ENCODE measurements around the gene STX5. TPM values are rescaled to one million over a fixed set of nuclear protein-coding genes. Genes with fewer than 3 reads are reported as not detected.

STX5 gene
- total and polyA plus RNA-seq, 9 of the 15 experiments (the other 6 are each of a cell fraction or from before 2014, with no cell fraction given), result 2.8 to 28.6 (median 23.7) TPM

GRCh38 chr11:62855571-62856332 lies 23.9 kb upstream of the STX5 start (continued):
- TF ChIP-seq, protein P1, sequence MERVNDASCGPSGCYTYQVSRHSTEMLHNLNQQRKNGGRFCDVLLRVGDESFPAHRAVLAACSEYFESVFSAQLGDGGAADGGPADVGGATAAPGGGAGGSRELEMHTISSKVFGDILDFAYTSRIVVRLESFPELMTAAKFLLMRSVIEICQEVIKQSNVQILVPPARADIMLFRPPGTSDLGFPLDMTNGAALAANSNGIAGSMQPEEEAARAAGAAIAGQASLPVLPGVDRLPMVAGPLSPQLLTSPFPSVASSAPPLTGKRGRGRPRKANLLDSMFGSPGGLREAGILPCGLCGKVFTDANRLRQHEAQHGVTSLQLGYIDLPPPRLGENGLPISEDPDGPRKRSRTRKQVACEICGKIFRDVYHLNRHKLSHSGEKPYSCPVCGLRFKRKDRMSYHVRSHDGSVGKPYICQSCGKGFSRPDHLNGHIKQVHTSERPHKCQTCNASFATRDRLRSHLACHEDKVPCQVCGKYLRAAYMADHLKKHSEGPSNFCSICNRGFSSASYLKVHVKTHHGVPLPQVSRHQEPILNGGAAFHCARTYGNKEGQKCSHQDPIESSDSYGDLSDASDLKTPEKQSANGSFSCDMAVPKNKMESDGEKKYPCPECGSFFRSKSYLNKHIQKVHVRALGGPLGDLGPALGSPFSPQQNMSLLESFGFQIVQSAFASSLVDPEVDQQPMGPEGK (CRISPR knock-in tag; IDR thresholded peaks at IDR 0.05; ENCODE audit: borderline replicate concordance), result no peak
- TF ChIP-seq RBM22 (IDR thresholded peaks at IDR 0.05; ENCODE audit: low read depth, low read length, poor library complexity, severe bottlenecking), result no peak
- peak; percentile 41; the same call in 1 of the 2 replicates for TF ChIP-seq C11orf30 (IDR thresholded peaks at IDR 0.05; ENCODE audit: low read depth)
- TF ChIP-seq, protein P2, sequence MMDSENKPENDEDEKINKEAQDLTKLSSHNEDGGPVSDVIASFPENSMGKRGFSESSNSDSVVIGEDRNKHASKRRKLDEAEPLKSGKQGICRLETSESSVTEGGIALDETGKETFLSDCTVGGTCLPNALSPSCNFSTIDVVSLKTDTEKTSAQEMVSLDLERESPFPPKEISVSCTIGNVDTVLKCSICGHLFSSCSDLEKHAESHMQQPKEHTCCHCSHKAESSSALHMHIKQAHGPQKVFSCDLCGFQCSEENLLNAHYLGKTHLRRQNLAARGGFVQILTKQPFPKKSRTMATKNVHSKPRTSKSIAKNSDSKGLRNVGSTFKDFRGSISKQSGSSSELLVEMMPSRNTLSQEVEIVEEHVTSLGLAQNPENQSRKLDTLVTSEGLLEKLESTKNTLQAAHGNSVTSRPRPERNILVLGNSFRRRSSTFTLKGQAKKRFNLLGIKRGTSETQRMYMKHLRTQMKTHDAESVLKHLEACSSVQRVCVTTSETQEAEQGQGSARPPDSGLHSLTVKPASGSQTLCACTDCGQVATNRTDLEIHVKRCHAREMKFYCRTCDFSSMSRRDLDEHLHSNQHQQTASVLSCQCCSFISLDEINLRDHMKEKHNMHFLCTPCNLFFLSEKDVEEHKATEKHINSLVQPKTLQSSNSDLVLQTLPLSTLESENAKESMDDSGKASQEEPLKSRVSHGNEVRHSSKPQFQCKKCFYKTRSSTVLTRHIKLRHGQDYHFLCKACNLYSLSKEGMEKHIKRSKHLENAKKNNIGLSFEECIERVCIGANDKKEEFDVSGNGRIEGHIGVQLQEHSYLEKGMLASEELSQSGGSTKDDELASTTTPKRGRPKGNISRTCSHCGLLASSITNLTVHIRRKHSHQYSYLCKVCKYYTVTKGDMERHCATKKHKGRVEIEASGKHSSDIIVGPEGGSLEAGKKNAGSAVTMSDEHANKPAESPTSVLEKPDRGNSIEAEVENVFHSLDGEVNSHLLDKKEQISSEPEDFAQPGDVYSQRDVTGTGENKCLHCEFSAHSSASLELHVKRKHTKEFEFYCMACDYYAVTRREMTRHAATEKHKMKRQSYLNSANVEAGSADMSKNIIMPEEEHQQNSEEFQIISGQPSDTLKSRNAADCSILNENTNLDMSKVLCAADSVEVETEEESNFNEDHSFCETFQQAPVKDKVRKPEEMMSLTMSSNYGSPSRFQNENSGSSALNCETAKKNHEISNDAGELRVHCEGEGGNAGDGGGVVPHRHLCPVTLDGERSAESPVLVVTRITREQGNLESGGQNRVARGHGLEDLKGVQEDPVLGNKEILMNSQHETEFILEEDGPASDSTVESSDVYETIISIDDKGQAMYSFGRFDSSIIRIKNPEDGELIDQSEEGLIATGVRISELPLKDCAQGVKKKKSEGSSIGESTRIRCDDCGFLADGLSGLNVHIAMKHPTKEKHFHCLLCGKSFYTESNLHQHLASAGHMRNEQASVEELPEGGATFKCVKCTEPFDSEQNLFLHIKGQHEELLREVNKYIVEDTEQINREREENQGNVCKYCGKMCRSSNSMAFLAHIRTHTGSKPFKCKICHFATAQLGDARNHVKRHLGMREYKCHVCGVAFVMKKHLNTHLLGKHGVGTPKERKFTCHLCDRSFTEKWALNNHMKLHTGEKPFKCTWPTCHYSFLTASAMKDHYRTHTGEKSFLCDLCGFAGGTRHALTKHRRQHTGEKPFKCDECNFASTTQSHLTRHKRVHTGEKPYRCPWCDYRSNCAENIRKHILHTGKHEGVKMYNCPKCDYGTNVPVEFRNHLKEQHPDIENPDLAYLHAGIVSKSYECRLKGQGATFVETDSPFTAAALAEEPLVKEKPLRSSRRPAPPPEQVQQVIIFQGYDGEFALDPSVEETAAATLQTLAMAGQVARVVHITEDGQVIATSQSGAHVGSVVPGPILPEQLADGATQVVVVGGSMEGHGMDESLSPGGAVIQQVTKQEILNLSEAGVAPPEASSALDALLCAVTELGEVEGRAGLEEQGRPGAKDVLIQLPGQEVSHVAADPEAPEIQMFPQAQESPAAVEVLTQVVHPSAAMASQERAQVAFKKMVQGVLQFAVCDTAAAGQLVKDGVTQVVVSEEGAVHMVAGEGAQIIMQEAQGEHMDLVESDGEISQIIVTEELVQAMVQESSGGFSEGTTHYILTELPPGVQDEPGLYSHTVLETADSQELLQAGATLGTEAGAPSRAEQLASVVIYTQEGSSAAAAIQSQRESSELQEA (IDR thresholded peaks at IDR 0.05; ENCODE audit: low read depth), result peak; percentile 62; the same call in 1 of the 2 replicates
- peak; percentile 86 for TF ChIP-seq NCOR1 (IDR thresholded peaks at IDR 0.05)
- TF ChIP-seq, protein P3, sequence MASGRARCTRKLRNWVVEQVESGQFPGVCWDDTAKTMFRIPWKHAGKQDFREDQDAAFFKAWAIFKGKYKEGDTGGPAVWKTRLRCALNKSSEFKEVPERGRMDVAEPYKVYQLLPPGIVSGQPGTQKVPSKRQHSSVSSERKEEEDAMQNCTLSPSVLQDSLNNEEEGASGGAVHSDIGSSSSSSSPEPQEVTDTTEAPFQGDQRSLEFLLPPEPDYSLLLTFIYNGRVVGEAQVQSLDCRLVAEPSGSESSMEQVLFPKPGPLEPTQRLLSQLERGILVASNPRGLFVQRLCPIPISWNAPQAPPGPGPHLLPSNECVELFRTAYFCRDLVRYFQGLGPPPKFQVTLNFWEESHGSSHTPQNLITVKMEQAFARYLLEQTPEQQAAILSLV (tag; IDR thresholded peaks at IDR 0.05), result peak; percentile 30; the same call in 1 of the 2 replicates
- TF ChIP-seq MAZ (CRISPR knock-in tag; conservative IDR thresholded peaks at IDR 0.05 in 1 of 2, IDR thresholded peaks at IDR 0.05 in 1 of 2), result peak; percentile 38 to 47; a peak in 3 of 4 replicates
- peak; percentile 85 for TF ChIP-seq GTF2B (IDR thresholded peaks at IDR 0.05; ENCODE audit: extremely low read depth, insufficient read length)
- TF ChIP-seq PRPF4 (IDR thresholded peaks at IDR 0.05; ENCODE audit: insufficient read depth, low read depth, low read length, poor library complexity, severe bottlenecking), result peak; percentile 66
- TF ChIP-seq ZNF280A (IDR thresholded peaks at IDR 0.05; ENCODE audit: low read depth, partially characterized antibody), result no peak

Measured in K562 (cell line).